Fibroblast of the aortic adventitia (primary cell): ENCODE results near the gene ALG2. TPM values are rescaled to one million over a fixed set of nuclear protein-coding genes. Genes with fewer than 3 reads are reported as not detected.

Experiments used
- DNase-seq: peaks from one replicate; pipeline ENCODE4 v3.0.0-alpha.2; 2010; ENCODE audit warnings: low read depth
- H3K4me3 ChIP-seq: 2 replicates; pipeline ENCODE4 v1.5.1; 2011; ENCODE audit warnings: low read depth, mild to moderate bottlenecking, control low read depth, low read length, moderate library complexity
- total RNA-seq: library from RNA; depleted of rRNA; stranded (reverse); fragments of >200 nt; gene quantifications from 2 replicates; pipeline ENCODE4 v1.2.3, GENCODE V29; 2012; ENCODE audit warnings: low replicate concordance
- TF ChIP-seq, protein P1 (sequence below): IDR thresholded peaks from 2 replicates; pipeline ENCODE4 v1.5.1; 2011; ENCODE audit warnings: mild to moderate bottlenecking, low read length, control low read depth, inconsistent platforms; ENCODE audit not compliant: insufficient read depth

ALG2 gene
- total RNA-seq, 1 donor: 44.3 TPM

DNA sequence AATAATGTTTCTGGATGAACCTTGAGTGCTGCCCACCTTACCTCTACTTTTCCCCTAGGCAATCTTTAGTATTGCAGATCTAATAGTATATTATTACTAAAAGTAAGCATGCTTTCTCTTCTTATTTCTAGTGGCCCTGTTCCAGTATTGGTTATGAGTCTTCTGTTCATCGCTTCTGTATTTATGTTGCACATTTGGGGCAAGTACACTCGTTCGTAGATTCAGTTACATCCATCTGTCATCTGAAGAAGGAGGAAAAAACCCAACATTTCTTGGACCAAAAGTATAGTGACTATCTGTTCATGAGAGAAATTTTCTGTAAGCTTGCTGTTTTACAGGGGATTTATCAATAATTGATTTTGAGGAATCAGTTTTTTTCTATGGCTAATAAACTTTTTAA is 8.5 kb upstream of the ALG2 start:
- DNase-seq: no peak
- TF ChIP-seq, protein P1, sequence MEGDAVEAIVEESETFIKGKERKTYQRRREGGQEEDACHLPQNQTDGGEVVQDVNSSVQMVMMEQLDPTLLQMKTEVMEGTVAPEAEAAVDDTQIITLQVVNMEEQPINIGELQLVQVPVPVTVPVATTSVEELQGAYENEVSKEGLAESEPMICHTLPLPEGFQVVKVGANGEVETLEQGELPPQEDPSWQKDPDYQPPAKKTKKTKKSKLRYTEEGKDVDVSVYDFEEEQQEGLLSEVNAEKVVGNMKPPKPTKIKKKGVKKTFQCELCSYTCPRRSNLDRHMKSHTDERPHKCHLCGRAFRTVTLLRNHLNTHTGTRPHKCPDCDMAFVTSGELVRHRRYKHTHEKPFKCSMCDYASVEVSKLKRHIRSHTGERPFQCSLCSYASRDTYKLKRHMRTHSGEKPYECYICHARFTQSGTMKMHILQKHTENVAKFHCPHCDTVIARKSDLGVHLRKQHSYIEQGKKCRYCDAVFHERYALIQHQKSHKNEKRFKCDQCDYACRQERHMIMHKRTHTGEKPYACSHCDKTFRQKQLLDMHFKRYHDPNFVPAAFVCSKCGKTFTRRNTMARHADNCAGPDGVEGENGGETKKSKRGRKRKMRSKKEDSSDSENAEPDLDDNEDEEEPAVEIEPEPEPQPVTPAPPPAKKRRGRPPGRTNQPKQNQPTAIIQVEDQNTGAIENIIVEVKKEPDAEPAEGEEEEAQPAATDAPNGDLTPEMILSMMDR: no peak

DNA sequence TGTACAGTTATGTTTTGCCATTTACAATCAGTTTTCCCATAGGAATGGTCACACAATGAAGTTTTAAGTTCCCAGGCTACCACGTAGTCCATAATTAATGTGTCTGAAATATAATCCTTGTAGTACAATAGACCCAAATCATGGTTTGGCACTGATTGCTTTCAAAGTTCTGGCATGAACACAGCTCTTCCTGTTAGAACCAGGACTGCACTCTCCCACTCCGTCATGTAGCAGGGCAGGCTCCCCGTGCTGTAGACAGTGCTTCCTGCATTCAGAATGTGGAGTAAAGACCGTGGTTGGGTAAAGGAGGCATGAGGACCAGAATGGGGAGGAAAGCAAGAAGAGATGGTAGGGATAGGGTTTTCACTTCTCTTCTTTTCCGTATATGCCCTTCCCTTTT is 4.3 kb upstream of the ALG2 start:
- TF ChIP-seq, protein P1: no peak
- DNase-seq: peak; percentile 31
- no peak overlapping the region for H3K4me3 ChIP-seq

More for the DNA sequence above, 8.5 kb upstream of the ALG2 start:
- no peak overlapping the region for H3K4me3 ChIP-seq

- DNase-seq: no peak
- H3K4me3 ChIP-seq: no peak overlapping the region
- TF ChIP-seq, protein P1: no peak
Measured at GRCh38 chr9:99224445-99224844, 2.7 kb upstream of the ALG2 start.

GRCh38 chr9:99222416-99223270 is 901 bp upstream of the ALG2 start:
- DNase-seq: peak; percentile 40
- H3K4me3 ChIP-seq: peak overlapping the region; percentile 98
- TF ChIP-seq, protein P1: no peak

GRCh38 chr9:99221266-99221620 is 499 bp downstream of the ALG2 start:
- no peak for DNase-seq
- peak overlapping the region; percentile 98 for H3K4me3 ChIP-seq
- TF ChIP-seq, protein P1: no peak

DNA sequence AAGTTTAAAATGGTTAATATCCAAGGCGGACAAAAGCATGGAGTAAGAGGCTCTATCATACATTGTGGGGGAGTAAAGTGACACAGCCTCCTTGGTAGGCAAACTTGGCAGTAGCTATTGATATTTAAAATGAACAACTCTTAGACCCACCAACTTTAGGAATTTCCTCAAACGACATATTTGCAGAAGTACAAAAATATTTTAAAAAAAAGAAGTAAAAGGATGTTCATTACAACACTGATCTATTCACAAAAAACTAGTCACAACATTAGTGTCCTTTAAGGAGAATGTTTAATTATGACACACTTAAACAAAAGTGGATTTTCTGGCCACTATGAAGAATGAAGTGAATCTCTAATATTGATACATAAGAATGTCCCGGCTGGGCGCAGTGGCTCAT is 1.7 kb downstream of the ALG2 start:
- TF ChIP-seq, protein P1: no peak
- no peak for DNase-seq
- peak overlapping the region; percentile 15 for H3K4me3 ChIP-seq
